Stimulated activated CD4-positive, alpha-beta T cell treated with anti-CD3 and anti-CD28 coated beads, Interleukin-15, amount 100 ng/mL, for 24 hours (primary cell): Measurements from ENCODE around the gene KRTAP10-4.
A peak's percentile ranks its signal among the peaks of the same experiment; 100 is the strongest.
"Not testable (repeated sequence)": the region's sequence is repeated elsewhere in the genome, so short reads cannot be mapped to it uniquely, and the experiment has no call there.

Source experiments
- DNase-seq: peaks from one replicate; pipeline ENCODE4 v3.0.0-alpha.2; 2020

The KRTAP10-4 gene

GRCh38 chr21:44535963-44536362 is 37.6 kb upstream of the KRTAP10-4 start:
- DNase-seq = no peak

GRCh38 chr21:44537930-44538911 is 35.3 kb upstream of the KRTAP10-4 start:
- no peak for DNase-seq

GRCh38 chr21:44539046-44539445 is 34.5 kb upstream of the KRTAP10-4 start:
- DNase-seq = no peak

GRCh38 chr21:44539991-44540666 is 33.4 kb upstream of the KRTAP10-4 start, which contains the start of gene KRTAP10-1:
Gene KRTAP10-1, minus strand, starts transcription at chr21:44540195. Its CDS starts 45 bp downstream, at chr21:44540150.
- DNase-seq = no peak

- no peak for DNase-seq
Measured at GRCh38 chr21:44540741-44541288, 32.7 kb upstream of the KRTAP10-4 start.

- DNase-seq = no peak
Measured at GRCh38 chr21:44542716-44543115, 30.8 kb upstream of the KRTAP10-4 start.

GRCh38 chr21:44544566-44544965 is 29.0 kb upstream of the KRTAP10-4 start:
- no peak for DNase-seq

- DNase-seq = peak; percentile 23
Measured at GRCh38 chr21:44547656-44548331, 25.7 kb upstream of the KRTAP10-4 start.

- no peak for DNase-seq
Measured at GRCh38 chr21:44548381-44548780, 25.1 kb upstream of the KRTAP10-4 start.

GRCh38 chr21:44548922-44549321 is 24.6 kb upstream of the KRTAP10-4 start:
- DNase-seq = no peak

GRCh38 chr21:44549525-44550211 is 23.9 kb upstream of the KRTAP10-4 start:
- DNase-seq = no peak

GRCh38 chr21:44550285-44550684 is 23.2 kb upstream of the KRTAP10-4 start:
- not testable (repeated sequence) for DNase-seq

GRCh38 chr21:44550807-44551206 is 22.7 kb upstream of the KRTAP10-4 start:
- DNase-seq = no peak

GRCh38 chr21:44551340-44551961 is 22.1 kb upstream of the KRTAP10-4 start, which contains the start of gene KRTAP10-2:
Gene KRTAP10-2, minus strand, starts transcription at chr21:44551505. Its CDS starts 47 bp downstream, at chr21:44551458.
- no peak for DNase-seq

- DNase-seq = no peak
Measured at GRCh38 chr21:44552136-44552535, 21.4 kb upstream of the KRTAP10-4 start.

GRCh38 chr21:44552681-44553080 is 20.8 kb upstream of the KRTAP10-4 start:
- DNase-seq = no peak

- no peak for DNase-seq
Measured at GRCh38 chr21:44555200-44555875, 18.2 kb upstream of the KRTAP10-4 start.

- DNase-seq = no peak
Measured at GRCh38 chr21:44556879-44557278, 16.6 kb upstream of the KRTAP10-4 start.

GRCh38 chr21:44557491-44558328 is 15.8 kb upstream of the KRTAP10-4 start:
- DNase-seq = no peak

- DNase-seq = not testable (repeated sequence)
Measured at GRCh38 chr21:44558329-44558675, 15.2 kb upstream of the KRTAP10-4 start.
